ENCODE results near the gene SLC25A22.

- TF ChIP-seq POLR2A (IDR thresholded peaks at IDR 0.05) (no peak), POLR2AphosphoS5 (IDR thresholded peaks at IDR 0.05) (peak; percentile 41 to 66 (median 60)), CTCF (IDR thresholded peaks at IDR 0.05 in 8 of 11, conservative IDR thresholded peaks at IDR 0.05 in 3 of 11) (peak; percentile 74 to 97 (median 93))
Measured at GRCh38 chr11:798093-798713, at the start of gene SLC25A22.

Data from spleen (tissue), 7 donors.